BJ (cell line): ENCODE measurements around the gene MRPL54. TPM values are rescaled to one million over a fixed set of nuclear protein-coding genes. Genes with fewer than 3 reads are reported as not detected.
"Not testable (repeated sequence)": the region's sequence is repeated elsewhere in the genome, so short reads cannot be mapped to it uniquely, and the experiment has no call there.

Source experiments
- CTCF ChIA-PET: fragments of 350-600 bp; formaldehyde crosslinking; extraction: SDS; loops from one replicate; lab custom pipeline; 2021; ENCODE audit warnings: antibody characterized with exemption, inconsistent platforms; lab: Yijun Ruan, JAX
- POLR2A ChIA-PET: fragments of 300-600 bp; sonication (Branson Sonifier 250); formaldehyde crosslinking; extraction: SDS; loops from one replicate; lab custom pipeline; 2021; ENCODE audit warnings: antibody characterized with exemption; lab: Charles Lee
- DNase-seq: peaks from one replicate; pipeline ENCODE4 v3.0.0-alpha.2; 2011; ENCODE audit warnings: low read depth
- H3K27me3 ChIP-seq: 2 replicates; pipeline ENCODE4 v1.6.0; 2011; ENCODE audit warnings: low read length; ENCODE audit not compliant: control insufficient read depth, insufficient read depth
- H3K36me3 ChIP-seq: 2 replicates; pipeline ENCODE4 v1.5.1; 2011; ENCODE audit warnings: low read length; ENCODE audit not compliant: control insufficient read depth, insufficient read depth
- H3K4me3 ChIP-seq: 2 replicates; pipeline ENCODE4 v1.5.1; 2011; ENCODE audit warnings: low read depth, mild to moderate bottlenecking, control low read depth, low read length
- polyA plus RNA-seq: library from polyadenylated mRNA; depleted of rRNA; stranded (reverse); fragments of >200 nt; gene quantifications from 2 replicates; pipeline ENCODE4 v1.2.3, GENCODE V29; 2011
- TF ChIP-seq, protein P1 (sequence below): IDR thresholded peaks from 2 replicates; pipeline ENCODE4 v1.5.1; 2011; ENCODE audit warnings: low read depth, mild to moderate bottlenecking, control low read depth, inconsistent platforms, low read length, moderate library complexity; ENCODE audit not compliant: insufficient read depth

MRPL54 gene
- polyA plus RNA-seq, 1 experiment, result 77.7 TPM

DNA sequence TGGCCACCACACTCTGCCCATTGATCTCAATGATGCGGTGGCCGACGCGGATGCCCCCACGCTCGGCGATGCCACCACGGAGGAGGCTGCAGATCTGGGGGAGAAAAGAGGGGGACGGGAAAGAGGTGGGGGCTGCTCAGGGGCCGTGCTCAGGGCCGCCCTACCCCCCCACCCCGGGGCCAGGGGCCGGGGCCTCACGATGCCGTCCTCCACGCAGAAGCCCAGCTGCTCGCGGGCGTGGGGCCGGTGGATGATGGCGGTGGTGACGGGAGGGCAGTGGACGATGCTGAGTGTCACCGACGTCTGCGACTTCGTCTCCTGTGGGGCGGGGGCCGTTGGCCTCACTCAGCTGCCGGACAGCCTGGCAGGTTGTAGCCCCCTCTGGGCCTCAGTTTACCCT, 11.2 kb upstream of the MRPL54 start:
- ChIA-PET CTCF (interaction anchor here (1.2 kb wide), 1 partner anchor 10 kb away, joined by 3 read pairs; no protein-coding TSS in a partner anchor), POLR2A (interaction anchor here (0.5 kb wide), 1 partner anchor 330 kb away, joined by 3 read pairs; no protein-coding TSS in a partner anchor)
- TF ChIP-seq, protein P1, sequence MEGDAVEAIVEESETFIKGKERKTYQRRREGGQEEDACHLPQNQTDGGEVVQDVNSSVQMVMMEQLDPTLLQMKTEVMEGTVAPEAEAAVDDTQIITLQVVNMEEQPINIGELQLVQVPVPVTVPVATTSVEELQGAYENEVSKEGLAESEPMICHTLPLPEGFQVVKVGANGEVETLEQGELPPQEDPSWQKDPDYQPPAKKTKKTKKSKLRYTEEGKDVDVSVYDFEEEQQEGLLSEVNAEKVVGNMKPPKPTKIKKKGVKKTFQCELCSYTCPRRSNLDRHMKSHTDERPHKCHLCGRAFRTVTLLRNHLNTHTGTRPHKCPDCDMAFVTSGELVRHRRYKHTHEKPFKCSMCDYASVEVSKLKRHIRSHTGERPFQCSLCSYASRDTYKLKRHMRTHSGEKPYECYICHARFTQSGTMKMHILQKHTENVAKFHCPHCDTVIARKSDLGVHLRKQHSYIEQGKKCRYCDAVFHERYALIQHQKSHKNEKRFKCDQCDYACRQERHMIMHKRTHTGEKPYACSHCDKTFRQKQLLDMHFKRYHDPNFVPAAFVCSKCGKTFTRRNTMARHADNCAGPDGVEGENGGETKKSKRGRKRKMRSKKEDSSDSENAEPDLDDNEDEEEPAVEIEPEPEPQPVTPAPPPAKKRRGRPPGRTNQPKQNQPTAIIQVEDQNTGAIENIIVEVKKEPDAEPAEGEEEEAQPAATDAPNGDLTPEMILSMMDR, result no peak
- Histone ChIP-seq H3K36me3 (peaks cover 5% of the 10 kb centered on the region; the same call in 1 of the 2 replicates), H3K4me3 (no peak overlapping the region), H3K27me3 (no peaks in the 10 kb centered on the region)
- no peak for DNase-seq

DNA sequence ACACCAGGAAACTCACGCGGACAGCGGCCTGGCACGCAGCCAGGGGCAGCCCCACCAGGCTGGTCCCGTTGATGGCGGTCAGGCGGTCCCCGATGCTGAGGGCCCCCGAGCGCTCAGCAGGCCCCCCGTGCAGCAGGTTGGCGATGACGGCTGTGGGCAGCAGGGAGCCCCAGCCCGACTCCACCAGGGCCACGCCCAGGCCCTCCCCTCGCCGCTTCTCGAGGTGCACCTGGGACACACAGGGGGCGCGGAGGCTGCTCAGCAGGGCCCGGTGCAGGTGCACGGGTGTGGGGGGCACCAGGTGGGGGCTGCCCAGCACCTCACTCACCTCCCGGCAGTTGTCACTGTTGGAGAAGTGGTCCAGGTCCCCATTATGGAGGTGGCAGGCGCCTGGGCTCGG, 10.0 kb upstream of the MRPL54 start:
- Histone ChIP-seq H3K27me3 (no peaks in the 10 kb centered on the region), H3K4me3 (no peak overlapping the region), H3K36me3 (peaks cover 5% of the 10 kb centered on the region; the same call in 1 of the 2 replicates)
- POLR2A ChIA-PET, result interaction anchor here (1.4 kb wide), 1 partner anchor 10 kb away, joined by 3 read pairs; the partner anchor contains the start of gene MRPL54
- DNase-seq, result no peak
- TF ChIP-seq, protein P1, result no peak
- CTCF ChIA-PET, result interaction anchor here (1.2 kb wide), 1 partner anchor 8 kb away, joined by 3 read pairs; no protein-coding TSS in a partner anchor

DNA sequence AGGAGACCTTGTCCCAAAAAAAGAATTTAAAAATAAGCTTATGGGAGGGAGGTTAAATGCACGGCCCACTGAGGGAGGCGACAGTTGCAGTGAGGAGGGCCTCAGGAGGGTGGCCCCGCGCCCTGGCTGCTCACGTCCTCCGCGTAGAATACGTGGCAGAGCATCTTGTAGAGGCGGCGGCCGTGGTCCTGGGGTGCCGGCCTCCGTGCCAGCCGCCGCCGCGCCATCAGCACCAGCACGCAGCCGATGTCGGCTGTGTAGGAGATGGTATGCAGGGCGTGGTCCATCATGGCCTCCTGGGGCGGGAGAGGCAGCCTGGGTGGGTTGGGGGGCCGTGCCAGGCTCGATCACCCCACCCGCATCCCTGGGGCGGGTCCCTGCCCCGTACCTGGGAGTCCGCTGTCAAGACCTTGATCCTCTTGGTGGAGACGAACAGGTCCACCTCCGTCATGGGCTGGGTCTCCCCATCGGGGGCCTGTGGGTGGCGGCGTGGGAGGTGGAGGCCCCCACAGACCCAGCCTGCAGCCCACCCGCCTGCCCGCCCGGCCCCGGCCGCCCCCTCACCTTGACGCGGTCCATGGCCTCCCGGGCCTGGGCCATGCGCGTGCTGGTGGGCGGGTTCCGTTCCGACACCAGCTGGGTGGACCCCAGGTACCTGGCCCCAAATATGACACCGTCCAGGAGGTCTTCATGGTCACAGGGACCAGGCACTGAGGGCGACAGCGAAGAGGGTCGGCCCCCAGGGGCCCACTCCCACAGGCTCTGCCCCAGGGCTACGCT, 8.7 kb upstream of the MRPL54 start:
- Histone ChIP-seq H3K36me3 (peaks cover 7% of the 10 kb centered on the region), H3K4me3 (no peak overlapping the region), H3K27me3 (no peaks in the 10 kb centered on the region)
- no peak for DNase-seq
- CTCF ChIA-PET, result no interaction called here
- POLR2A ChIA-PET, result no interaction called here
- TF ChIP-seq, protein P1, result no peak

DNA sequence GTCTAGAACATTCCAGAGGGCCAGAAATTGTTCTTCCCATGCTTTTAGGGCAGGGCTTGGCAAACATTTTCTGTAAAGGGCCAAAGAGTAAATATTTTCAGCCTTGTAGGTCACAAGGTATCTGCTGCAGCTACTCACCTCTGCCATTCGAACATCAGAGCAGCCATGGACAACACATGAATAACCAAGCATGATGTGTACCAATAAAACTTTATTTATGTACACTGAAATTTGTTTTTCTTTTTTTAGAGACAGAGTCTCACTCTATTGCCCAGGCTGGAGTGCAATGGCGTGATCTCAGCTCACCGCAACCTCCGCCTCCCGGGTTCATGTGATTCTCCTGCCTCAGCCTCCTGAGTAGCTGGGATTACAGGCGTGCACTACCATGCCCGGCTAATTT, 4.8 kb upstream of the MRPL54 start:
- H3K4me3 ChIP-seq, DNase-seq, H3K36me3 ChIP-seq, POLR2A ChIA-PET, H3K27me3 ChIP-seq: not testable (repeated sequence)
- CTCF ChIA-PET, result interaction anchor here (0.6 kb wide), 1 partner anchor 38 kb away, joined by 3 read pairs; no protein-coding TSS in a partner anchor

DNA sequence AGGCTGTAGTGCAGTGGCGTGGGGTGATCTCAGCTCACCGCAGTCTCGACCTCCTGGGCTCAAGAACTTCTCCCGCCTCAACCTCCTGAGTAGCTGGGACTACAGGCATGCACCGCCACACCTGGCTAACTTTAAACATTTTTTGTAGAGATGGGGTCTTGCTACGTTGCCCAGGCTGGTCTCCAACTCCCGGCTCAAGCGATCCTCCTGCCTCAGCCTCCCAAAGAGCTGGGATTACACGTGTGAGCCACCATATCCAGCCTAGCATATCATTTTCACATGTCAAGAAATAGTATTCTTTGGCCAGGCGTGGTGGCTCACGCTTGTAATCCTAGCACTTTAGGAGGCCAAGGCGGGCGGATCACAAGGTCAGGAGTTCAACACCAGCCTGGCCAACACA, 4.2 kb upstream of the MRPL54 start:
- CTCF ChIA-PET, H3K36me3 ChIP-seq, H3K27me3 ChIP-seq, POLR2A ChIA-PET, DNase-seq, H3K4me3 ChIP-seq: not testable (repeated sequence)

DNA sequence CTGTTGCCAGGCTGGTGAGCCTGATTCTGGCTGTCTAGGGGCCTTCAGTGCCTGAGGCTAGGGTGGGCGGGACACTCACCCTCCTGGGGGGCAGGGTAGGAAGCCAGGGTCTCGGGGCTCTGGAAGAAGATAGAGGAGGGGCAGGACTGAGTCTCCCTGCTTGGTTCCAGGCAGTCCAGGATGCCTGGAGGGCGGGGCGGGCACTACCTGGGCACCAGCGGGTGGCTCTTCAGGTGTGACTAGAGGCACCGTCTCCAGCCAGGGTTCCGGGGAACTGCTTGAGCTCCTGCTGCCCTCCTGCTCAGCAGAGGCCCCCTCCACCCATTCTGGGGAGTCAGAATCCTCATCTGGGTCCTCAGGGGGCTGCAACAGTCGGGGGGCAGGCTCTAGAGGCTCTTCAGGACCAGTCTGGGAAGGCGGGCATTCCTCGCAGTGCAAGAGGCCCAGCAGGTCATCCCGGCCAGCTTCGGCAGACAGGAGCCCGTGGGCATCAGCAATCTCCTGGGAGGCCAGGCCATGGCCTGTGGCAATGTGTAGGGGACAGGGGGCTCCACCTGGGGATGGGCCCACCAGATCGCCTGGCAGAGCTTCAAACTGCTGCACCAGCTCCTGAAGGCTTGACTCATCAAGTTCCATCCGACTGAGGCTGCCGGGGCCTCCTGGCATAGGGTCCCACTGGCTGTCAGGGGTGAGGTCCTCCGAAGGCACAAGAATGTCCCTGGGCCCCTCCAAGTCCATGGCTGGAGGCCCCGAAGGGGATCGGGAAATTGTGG, 2.8 kb upstream of the MRPL54 start:
- Histone ChIP-seq H3K36me3 (peaks cover 6% of the 10 kb centered on the region), H3K27me3 (no peaks in the 10 kb centered on the region), H3K4me3 (no peak overlapping the region)
- DNase-seq, result no peak
- ChIA-PET POLR2A (no interaction called here), CTCF (interaction anchor here (1.5 kb wide), 1 partner anchor 41 kb away, joined by 3 read pairs; no protein-coding TSS in a partner anchor)
- TF ChIP-seq, protein P1, result no peak
